Loucy (cell line): Measurements from ENCODE around the gene SPCS2.

Experiments used
- H2AFZ ChIP-seq: fragments of 200-600 bp; sonication (generic); 2 replicates; pipeline ENCODE4 v1.6.0; 2016; ENCODE audit warnings: antibody characterized with exemption, mild to moderate bottlenecking, low read length, moderate library complexity
- H3F3A ChIP-seq: fragments of 200-600 bp; 2 replicates; pipeline ENCODE4 v1.6.0; 2016; ENCODE audit warnings: antibody characterized with exemption, low read depth, mild to moderate bottlenecking
- H3K27me3 ChIP-seq: fragments of 200-600 bp; sonication (generic); 2 replicates; pipeline ENCODE4 v1.6.1; 2014; ENCODE audit warnings: low read length, mild to moderate bottlenecking; ENCODE audit not compliant: insufficient read depth, poor library complexity, severe bottlenecking
- H3K36me3 ChIP-seq: fragments of 200-600 bp; sonication (generic); 2 replicates; pipeline ENCODE4 v1.6.1; 2016; ENCODE audit warnings: low read length; ENCODE audit not compliant: insufficient read depth
- H3K4me1 ChIP-seq: fragments of 200-600 bp; sonication (generic); 2 replicates; pipeline ENCODE4 v1.5.1; 2014; ENCODE audit warnings: low read length, mild to moderate bottlenecking; ENCODE audit not compliant: insufficient read depth, poor library complexity, severe bottlenecking
- H3K4me2 ChIP-seq: fragments of 200-600 bp; sonication (generic); 2 replicates; pipeline ENCODE4 v1.6.0; 2014; ENCODE audit warnings: antibody characterized with exemption, low read length, low read depth, mild to moderate bottlenecking; ENCODE audit not compliant: poor library complexity, severe bottlenecking
- H3K4me3 ChIP-seq: fragments of 200-600 bp; sonication (generic); 2 replicates; pipeline ENCODE4 v1.5.1; 2014; ENCODE audit warnings: low read length, mild to moderate bottlenecking, mixed read lengths; ENCODE audit not compliant: poor library complexity, severe bottlenecking
- H3K79me2 ChIP-seq: fragments of 200-600 bp; sonication (generic); 2 replicates; pipeline ENCODE4 v1.6.1; 2014; ENCODE audit warnings: low read length; ENCODE audit not compliant: insufficient read depth
- H3K9ac ChIP-seq: fragments of 200-600 bp; sonication (generic); 2 replicates; pipeline ENCODE4 v1.6.0; 2014; ENCODE audit warnings: mild to moderate bottlenecking, low read depth, low read length, moderate library complexity; ENCODE audit not compliant: poor library complexity, severe bottlenecking
- H3K9me2 ChIP-seq: fragments of 200-600 bp; sonication (generic); replicated peaks from 2 replicates; pipeline ENCODE4 v1.6.1; 2016; ENCODE audit warnings: low read depth, low read length, mixed read lengths
- H3K9me3 ChIP-seq: fragments of 200-600 bp; sonication (generic); 2 replicates; pipeline ENCODE4 v1.6.1; 2014; ENCODE audit warnings: mild to moderate bottlenecking, antibody characterized with exemption, low read length, low read depth; ENCODE audit not compliant: insufficient read depth
- H4K20me1 ChIP-seq: fragments of 200-600 bp; sonication (generic); 2 replicates; pipeline ENCODE4 v1.6.0; 2014; ENCODE audit warnings: antibody characterized with exemption, low read length, mild to moderate bottlenecking; ENCODE audit not compliant: insufficient read depth, poor library complexity, severe bottlenecking
- CTCF ChIP-seq: fragments of 200-600 bp; sonication (generic); conservative IDR thresholded peaks from 2 replicates; pipeline ENCODE4 v1.5.1; 2014; ENCODE audit warnings: mild to moderate bottlenecking, antibody characterized with exemption, low read length
- EZH2phosphoT487 ChIP-seq: fragments of 200-600 bp; IDR thresholded peaks from 2 replicates; pipeline ENCODE4 v1.6.1; 2018; ENCODE audit warnings: antibody characterized with exemption, mild to moderate bottlenecking, moderate library complexity, borderline replicate concordance

The SPCS2 gene

DNA sequence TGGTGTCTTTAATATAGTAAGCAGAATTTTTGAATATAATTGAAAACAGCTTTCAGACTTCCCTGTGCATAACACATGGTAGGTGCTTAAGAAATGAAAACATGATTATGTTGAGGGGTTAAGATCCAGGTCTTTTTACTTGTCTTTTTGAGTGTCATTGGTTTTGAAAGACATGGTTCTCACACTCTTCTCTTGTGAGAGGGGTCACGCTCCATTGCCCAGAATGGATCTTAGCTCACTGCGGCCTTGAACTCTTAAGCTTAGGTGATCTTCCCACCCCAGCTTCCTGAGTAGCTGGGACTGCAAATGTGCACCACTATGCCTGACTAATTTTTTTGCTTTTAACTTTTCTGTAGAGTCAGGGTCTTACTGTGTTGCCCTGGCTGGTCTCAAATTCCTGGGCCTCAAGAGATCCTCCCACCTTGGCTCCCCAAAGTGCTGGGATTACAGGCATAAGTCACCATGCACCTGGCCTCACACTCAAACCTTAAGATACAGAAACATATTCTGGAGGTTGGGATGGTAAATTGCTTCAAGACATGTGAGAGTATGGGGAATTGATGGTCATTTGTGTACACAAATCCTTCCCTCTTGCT is 1.4 kb downstream of the SPCS2 start:
- Histone ChIP-seq H3K79me2 (peaks cover 64% of the 10 kb centered on the region), H3K9me2 (no peaks in the 10 kb centered on the region), H3F3A (no peaks in the 10 kb centered on the region), H3K9me3 (no peaks in the 10 kb centered on the region), H3K36me3 (no peaks in the 10 kb centered on the region), H3K27me3 (no peaks in the 10 kb centered on the region), H3K4me1 (peaks cover 58% of the 10 kb centered on the region), H2AFZ (no peak overlapping the region), H4K20me1 (peaks cover 54% of the 10 kb centered on the region), H3K9ac (peak overlapping the region; percentile 97), H3K4me3 (peak overlapping the region; percentile 94), H3K4me2 (peak overlapping the region; percentile 87)
- no peak for TF ChIP-seq EZH2phosphoT487
- TF ChIP-seq CTCF: no peak

- Histone ChIP-seq H3K4me3 (peak overlapping the region; percentile 94), H2AFZ (no peak overlapping the region), H3K79me2 (peaks cover 70% of the 10 kb centered on the region), H3K4me2 (peak overlapping the region; percentile 87), H3K4me1 (peaks cover 62% of the 10 kb centered on the region), H4K20me1 (peaks cover 60% of the 10 kb centered on the region), H3K27me3 (no peaks in the 10 kb centered on the region), H3K36me3 (no peaks in the 10 kb centered on the region), H3K9ac (peak overlapping the region; percentile 97), H3K9me3 (no peaks in the 10 kb centered on the region), H3F3A (no peaks in the 10 kb centered on the region), H3K9me2 (no peaks in the 10 kb centered on the region)
- TF ChIP-seq EZH2phosphoT487: no peak
- TF ChIP-seq CTCF: no peak
These were observed 2.2 kb downstream of the SPCS2 start for GRCh38 chr11:74951226-74951625.

DNA sequence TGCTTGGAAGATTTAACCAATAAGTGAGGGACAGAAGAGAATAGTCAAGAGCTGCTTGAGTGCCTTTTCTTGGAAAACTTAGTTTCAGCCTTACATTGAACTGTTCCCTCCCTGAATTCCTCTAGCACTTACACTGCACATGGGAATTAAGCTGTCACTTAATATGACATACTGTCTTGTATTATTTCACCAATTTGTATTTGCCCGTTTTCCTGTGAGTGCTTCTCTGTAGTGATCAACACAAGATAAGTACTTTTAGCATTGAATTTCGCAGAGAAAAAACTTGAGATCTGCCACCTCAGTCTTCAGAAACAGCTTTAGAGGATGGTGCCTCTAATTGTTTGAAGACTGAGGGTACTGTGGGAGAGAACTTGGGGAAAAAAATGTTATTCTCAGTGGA is 3.7 kb downstream of the SPCS2 start:
- no peak for TF ChIP-seq CTCF
- no peak for TF ChIP-seq EZH2phosphoT487
- peak overlapping the region; percentile 87 for H3K4me2 ChIP-seq
- peak overlapping the region; percentile 28 for H3K9ac ChIP-seq
- H3K9me3 ChIP-seq: no peaks in the 10 kb centered on the region
- no peaks in the 10 kb centered on the region for H3K9me2 ChIP-seq
- H3K27me3 ChIP-seq: no peaks in the 10 kb centered on the region
- H3K36me3 ChIP-seq: no peaks in the 10 kb centered on the region
- H3K4me1 ChIP-seq: peaks cover 76% of the 10 kb centered on the region
- H3K4me3 ChIP-seq: peak overlapping the region; percentile 94
- no peak overlapping the region for H2AFZ ChIP-seq
- no peaks in the 10 kb centered on the region for H3F3A ChIP-seq
- peaks cover 75% of the 10 kb centered on the region for H4K20me1 ChIP-seq
- peaks cover 86% of the 10 kb centered on the region for H3K79me2 ChIP-seq
